ENCODE results near the gene LSM14A.

The LSM14A gene

DNA sequence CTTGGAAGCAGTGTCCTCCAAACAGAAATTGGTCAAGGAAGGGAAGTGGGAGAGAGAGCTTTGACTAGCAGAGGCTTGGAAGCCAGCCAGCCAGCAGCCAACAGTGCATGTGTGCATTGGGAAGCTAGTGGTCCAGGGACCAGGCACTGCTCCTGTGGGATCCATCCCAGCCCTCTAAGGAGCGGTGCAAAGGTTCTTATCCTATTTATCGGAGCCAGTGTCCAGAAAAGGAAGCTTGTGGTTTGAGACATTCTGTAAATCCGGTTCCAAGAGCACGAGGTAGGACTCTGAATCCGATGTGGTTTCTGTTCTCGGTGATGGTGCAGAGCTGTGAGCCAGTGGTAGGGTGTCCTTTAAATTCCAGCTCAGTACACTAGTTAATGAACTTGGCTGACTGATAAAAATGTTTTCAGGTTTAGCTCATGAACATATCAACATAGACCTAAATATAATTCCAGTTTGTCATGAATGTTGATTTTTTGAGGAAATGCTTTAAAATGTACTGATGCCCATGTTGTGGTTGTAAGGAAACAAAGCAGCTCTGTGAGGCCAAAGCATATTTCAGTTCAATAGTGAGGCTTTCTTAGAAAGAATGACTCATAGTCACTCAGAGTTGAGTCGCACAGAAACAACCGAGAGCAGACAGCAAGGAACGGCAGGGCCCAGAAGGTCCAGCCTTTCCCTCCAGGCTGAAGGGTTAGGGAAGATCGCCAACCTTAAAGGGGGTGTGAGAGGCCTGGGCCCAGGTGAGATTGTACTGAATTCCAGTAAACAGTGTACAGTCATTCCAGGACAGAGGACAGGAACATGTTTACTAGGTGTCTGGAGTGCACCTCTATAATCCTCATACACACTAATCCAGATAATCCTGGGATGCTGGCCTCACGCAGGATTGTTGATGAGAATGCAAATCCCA is 60.5 kb downstream of the LSM14A start:
- Histone ChIP-seq H3K9me2 (replicated peaks; ENCODE audit: insufficient read depth, low read length) (no peaks in the 10 kb centered on the region), H3K9me3 (ENCODE audit: insufficient read depth, low read length) (no peaks in the 10 kb centered on the region), H3K9ac (ENCODE audit: low read length) (no peak overlapping the region), H3K79me2 (ENCODE audit: insufficient read depth, low read length) (no peaks in the 10 kb centered on the region), H3K27me3 (ENCODE audit: low read length) (no peaks in the 10 kb centered on the region), H4K20me1 (ENCODE audit: low read depth, low read length) (no peaks in the 10 kb centered on the region), H3K36me3 (ENCODE audit: low read length) (peaks cover 19% of the 10 kb centered on the region), H3K4me3 (ENCODE audit: insufficient read depth, low read length, poor library complexity, severe bottlenecking) (no peak overlapping the region), H3F3A (ENCODE audit: insufficient read depth) (peaks cover 11% of the 10 kb centered on the region; the same call in 1 of the 2 replicates), H3K27ac (ENCODE audit: low read depth, low read length) (no peak overlapping the region), H2AFZ (ENCODE audit: low read depth, low read length, severe bottlenecking) (no peak overlapping the region), H3K4me2 (ENCODE audit: low read depth, low read length, poor library complexity, severe bottlenecking) (no peak overlapping the region)
- TF ChIP-seq EZH2phosphoT487 (conservative IDR thresholded peaks at IDR 0.05; ENCODE audit: low read length) = no peak

DNA sequence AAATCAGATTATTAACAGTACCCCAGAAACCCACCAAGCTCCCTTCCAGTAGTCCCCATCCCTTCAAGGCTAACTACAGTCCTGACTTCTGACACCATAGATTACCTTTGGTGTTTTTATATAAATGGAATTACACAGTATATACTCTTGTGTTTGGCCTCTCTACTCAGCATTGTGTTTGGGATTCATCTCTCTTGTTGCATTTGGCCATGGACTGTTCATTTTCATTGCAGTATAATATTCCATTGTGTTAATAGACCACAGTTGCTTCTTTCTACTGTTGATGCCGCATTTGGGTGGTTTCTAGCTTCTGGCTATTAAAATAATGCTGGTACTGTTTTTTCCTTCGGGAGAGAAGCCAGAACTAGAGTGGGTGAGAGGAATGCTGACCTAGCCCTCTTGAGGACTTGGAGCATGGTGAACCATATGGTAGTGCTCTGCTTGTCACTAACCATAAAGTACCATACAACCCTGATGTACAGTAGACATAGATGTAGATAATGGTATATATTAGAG is 63.2 kb downstream of the LSM14A start:
- H3K9me3 ChIP-seq (ENCODE audit: insufficient read depth, low read length) = no peaks in the 10 kb centered on the region
- H2AFZ ChIP-seq (ENCODE audit: low read depth, low read length, severe bottlenecking) = no peak overlapping the region
- no peak overlapping the region for H3K4me2 ChIP-seq (ENCODE audit: low read depth, low read length, poor library complexity, severe bottlenecking)
- TF ChIP-seq EZH2phosphoT487 (conservative IDR thresholded peaks at IDR 0.05; ENCODE audit: low read length) = no peak
- TF ChIP-seq, protein P1, sequence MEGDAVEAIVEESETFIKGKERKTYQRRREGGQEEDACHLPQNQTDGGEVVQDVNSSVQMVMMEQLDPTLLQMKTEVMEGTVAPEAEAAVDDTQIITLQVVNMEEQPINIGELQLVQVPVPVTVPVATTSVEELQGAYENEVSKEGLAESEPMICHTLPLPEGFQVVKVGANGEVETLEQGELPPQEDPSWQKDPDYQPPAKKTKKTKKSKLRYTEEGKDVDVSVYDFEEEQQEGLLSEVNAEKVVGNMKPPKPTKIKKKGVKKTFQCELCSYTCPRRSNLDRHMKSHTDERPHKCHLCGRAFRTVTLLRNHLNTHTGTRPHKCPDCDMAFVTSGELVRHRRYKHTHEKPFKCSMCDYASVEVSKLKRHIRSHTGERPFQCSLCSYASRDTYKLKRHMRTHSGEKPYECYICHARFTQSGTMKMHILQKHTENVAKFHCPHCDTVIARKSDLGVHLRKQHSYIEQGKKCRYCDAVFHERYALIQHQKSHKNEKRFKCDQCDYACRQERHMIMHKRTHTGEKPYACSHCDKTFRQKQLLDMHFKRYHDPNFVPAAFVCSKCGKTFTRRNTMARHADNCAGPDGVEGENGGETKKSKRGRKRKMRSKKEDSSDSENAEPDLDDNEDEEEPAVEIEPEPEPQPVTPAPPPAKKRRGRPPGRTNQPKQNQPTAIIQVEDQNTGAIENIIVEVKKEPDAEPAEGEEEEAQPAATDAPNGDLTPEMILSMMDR (IDR thresholded peaks at IDR 0.05; ENCODE audit: insufficient read depth, low read length, poor library complexity, severe bottlenecking) = no peak
- H3K4me3 ChIP-seq (ENCODE audit: insufficient read depth, low read length, poor library complexity, severe bottlenecking) = no peak overlapping the region
- no peaks in the 10 kb centered on the region for H4K20me1 ChIP-seq (ENCODE audit: low read depth, low read length)
- H3K36me3 ChIP-seq (ENCODE audit: low read length) = no peaks in the 10 kb centered on the region
- H3K79me2 ChIP-seq (ENCODE audit: insufficient read depth, low read length) = no peaks in the 10 kb centered on the region
- H3K9me2 ChIP-seq (replicated peaks; ENCODE audit: insufficient read depth, low read length) = no peaks in the 10 kb centered on the region
- H3F3A ChIP-seq (ENCODE audit: insufficient read depth) = peaks cover 6% of the 10 kb centered on the region; the same call in 1 of the 2 replicates
- H3K27me3 ChIP-seq (ENCODE audit: low read length) = no peaks in the 10 kb centered on the region
- no peak overlapping the region for H3K9ac ChIP-seq (ENCODE audit: low read length)
- H3K27ac ChIP-seq (ENCODE audit: low read depth, low read length) = no peak overlapping the region

DNA sequence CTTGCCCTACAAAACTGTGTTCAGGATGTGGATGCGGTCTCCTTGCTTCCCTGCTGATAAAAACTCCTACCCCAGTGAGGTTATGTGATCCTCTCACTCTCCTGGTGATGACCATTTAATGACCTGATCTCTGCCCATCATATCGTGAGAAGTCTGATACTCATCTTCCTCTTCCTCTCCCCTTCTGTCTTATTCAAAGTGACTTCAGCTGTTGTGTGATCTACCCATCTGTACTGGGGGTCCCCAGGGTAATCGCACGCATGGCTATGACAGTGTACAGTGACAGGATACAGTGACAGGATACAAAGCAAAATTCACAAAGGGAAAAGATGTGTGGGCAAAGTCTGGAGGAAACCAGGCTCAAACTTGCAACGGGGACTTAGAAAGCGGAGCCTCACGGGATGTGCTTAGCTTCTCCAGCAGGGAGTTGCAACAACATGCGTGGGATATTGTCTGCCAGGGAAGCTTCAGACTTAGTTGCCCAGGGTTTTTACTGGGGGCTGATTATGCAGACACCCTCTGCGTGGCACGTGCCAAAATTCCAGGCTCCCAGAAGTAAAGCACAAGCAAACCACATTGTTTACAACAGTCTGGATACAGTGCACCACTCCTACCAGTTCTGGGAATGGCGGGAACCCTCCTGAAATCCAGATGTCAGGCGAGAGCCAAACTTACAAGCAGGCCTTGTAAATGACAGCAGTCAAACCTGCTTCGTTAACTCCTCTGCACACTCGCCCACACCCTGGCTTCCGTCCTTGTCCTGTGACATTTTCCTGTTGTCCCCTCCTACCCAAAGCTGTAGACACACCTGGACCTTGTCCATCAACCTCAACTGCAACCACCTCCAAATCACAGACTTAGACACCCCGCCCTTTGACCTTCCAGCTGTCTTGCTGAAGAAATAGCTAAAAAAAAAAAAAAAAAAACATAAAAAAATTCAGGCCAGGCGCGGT is 64.0 kb downstream of the LSM14A start:
- Histone ChIP-seq H2AFZ (ENCODE audit: low read depth, low read length, severe bottlenecking) (no peak overlapping the region), H3K4me3 (ENCODE audit: insufficient read depth, low read length, poor library complexity, severe bottlenecking) (no peak overlapping the region), H3K27me3 (ENCODE audit: low read length) (no peaks in the 10 kb centered on the region), H3K9me3 (ENCODE audit: insufficient read depth, low read length) (no peaks in the 10 kb centered on the region), H3F3A (ENCODE audit: insufficient read depth) (peaks cover 6% of the 10 kb centered on the region; the same call in 1 of the 2 replicates), H3K79me2 (ENCODE audit: insufficient read depth, low read length) (no peaks in the 10 kb centered on the region), H3K27ac (ENCODE audit: low read depth, low read length) (no peak overlapping the region), H3K36me3 (ENCODE audit: low read length) (no peaks in the 10 kb centered on the region), H3K9ac (ENCODE audit: low read length) (no peak overlapping the region), H3K9me2 (replicated peaks; ENCODE audit: insufficient read depth, low read length) (no peaks in the 10 kb centered on the region), H3K4me2 (ENCODE audit: low read depth, low read length, poor library complexity, severe bottlenecking) (no peak overlapping the region), H4K20me1 (ENCODE audit: low read depth, low read length) (no peaks in the 10 kb centered on the region)
- TF ChIP-seq, protein P1 (IDR thresholded peaks at IDR 0.05; ENCODE audit: insufficient read depth, low read length, poor library complexity, severe bottlenecking) = no peak
- no peak for TF ChIP-seq EZH2phosphoT487 (conservative IDR thresholded peaks at IDR 0.05; ENCODE audit: low read length)

Data from SU-DHL-6 (cell line).